ENCODE results near the gene ZNF618. TPM values are rescaled to one million over a fixed set of nuclear protein-coding genes. Genes with fewer than 3 reads are reported as not detected.

Gene ZNF618
- polyA plus RNA-seq, 1 of the 3 experiments (the other 2 are of a cell fraction) = 6.2 TPM

- H4K20me1 ChIP-seq (ENCODE audit: insufficient read depth) = no peaks in the 10 kb centered on the region
- CTCF ChIA-PET = interaction anchor here (0.7 to 4.2 kb wide), 6 partner anchors 32 to 215 kb away, joined by 3 to 34 read pairs (median 3); no protein-coding TSS in a partner anchor
- no peak overlapping the region for H3K9ac ChIP-seq
- TF ChIP-seq FOXJ3 (CRISPR knock-in tag; IDR thresholded peaks at IDR 0.05) = no peak
- no peak for TF ChIP-seq MXI1 (IDR thresholded peaks at IDR 0.05; ENCODE audit: low read depth, low read length)
- no peak for TF ChIP-seq GABPA (IDR thresholded peaks at IDR 0.05; ENCODE audit: low read depth)
- no peak for TF ChIP-seq MAX (IDR thresholded peaks at IDR 0.05; ENCODE audit: low read depth)
- peaks cover 7% of the 10 kb centered on the region; the same call in 1 of the 2 replicates for H3K27me3 ChIP-seq (ENCODE audit: insufficient read depth)
- H3K4me1 ChIP-seq (ENCODE audit: control insufficient read depth in 1 of 2, insufficient read depth in 2 of 2, low read depth in 1 of 2, low read length in 1 of 2) = no peaks in the 10 kb centered on the region; a peak in 1 of 4 replicates
- 69% methylated on average over 8 of the region's 14 CpGs for WGBS (ENCODE audit: low lambda C conversion rate)
- no peak overlapping the region for H2AFZ ChIP-seq (ENCODE audit: low read depth)
- DNase-seq = no peak
- no peaks in the 10 kb centered on the region for H3F3A ChIP-seq (replicated peaks; ENCODE audit: insufficient read depth)
- H3K4me3 ChIP-seq (ENCODE audit: low read depth in 2 of 2, low read length in 1 of 2) = no peak overlapping the region
- POLR2A ChIA-PET = no interaction called here
- H3K79me2 ChIP-seq (ENCODE audit: insufficient read depth) = no peaks in the 10 kb centered on the region
- no peaks in the 10 kb centered on the region for H3K36me3 ChIP-seq (replicated peaks in 1 of 2; ENCODE audit: control insufficient read depth in 1 of 2, insufficient read depth in 2 of 2, low read length in 1 of 2)
- no peak overlapping the region for H3K4me2 ChIP-seq
- H3K9me2 ChIP-seq = no peaks in the 10 kb centered on the region
- no peaks in the 10 kb centered on the region for H3K9me3 ChIP-seq
- H3K27ac ChIP-seq (ENCODE audit: low read depth in 2 of 2, low read length in 1 of 2) = no peak overlapping the region
Measured at GRCh38 chr9:114076237-114077161, 200.4 kb downstream of the ZNF618 start.

- no peaks in the 10 kb centered on the region for H3K9me3 ChIP-seq
- ChIA-PET CTCF (interaction anchor here (0.7 to 4.2 kb wide), 8 partner anchors 31 to 269 kb away, joined by 3 to 34 read pairs (median 4); partner anchors contain the start of gene COL27A1), POLR2A (no interaction called here)
- no peak overlapping the region for H3K4me2 ChIP-seq
- no peak overlapping the region for H3K9ac ChIP-seq
- no peaks in the 10 kb centered on the region for H4K20me1 ChIP-seq (ENCODE audit: insufficient read depth)
- H3K4me3 ChIP-seq (ENCODE audit: low read depth in 2 of 2, low read length in 1 of 2) = no peak overlapping the region
- DNase-seq = no peak
- H3K4me1 ChIP-seq (ENCODE audit: control insufficient read depth in 1 of 2, insufficient read depth in 2 of 2, low read depth in 1 of 2, low read length in 1 of 2) = no peaks in the 10 kb centered on the region; a peak in 1 of 4 replicates
- no peak overlapping the region for H3K27ac ChIP-seq (ENCODE audit: low read depth in 2 of 2, low read length in 1 of 2)
- no peaks in the 10 kb centered on the region for H3K79me2 ChIP-seq (ENCODE audit: insufficient read depth)
- H3K27me3 ChIP-seq (ENCODE audit: insufficient read depth) = peaks cover 7% of the 10 kb centered on the region; the same call in 1 of the 2 replicates
- 61% methylated on average over 7 of the region's 7 CpGs for WGBS (ENCODE audit: low lambda C conversion rate)
- H2AFZ ChIP-seq (ENCODE audit: low read depth) = no peak overlapping the region
- H3K36me3 ChIP-seq (replicated peaks in 1 of 2; ENCODE audit: control insufficient read depth in 1 of 2, insufficient read depth in 2 of 2, low read length in 1 of 2) = no peaks in the 10 kb centered on the region
- H3F3A ChIP-seq (replicated peaks; ENCODE audit: insufficient read depth) = no peaks in the 10 kb centered on the region
- TF ChIP-seq RAD21 (IDR thresholded peaks at IDR 0.05; ENCODE audit: low read length) (no peak), PBX3 (IDR thresholded peaks at IDR 0.05) (no peak), USF1 (IDR thresholded peaks at IDR 0.05; ENCODE audit: borderline replicate concordance, low read depth) (no peak), TAF1 (IDR thresholded peaks at IDR 0.05; ENCODE audit: borderline replicate concordance, low read depth, low read length) (no peak), NFIC (IDR thresholded peaks at IDR 0.05; ENCODE audit: borderline replicate concordance) (no peak), MEF2A (IDR thresholded peaks at IDR 0.05; ENCODE audit: borderline replicate concordance, low read depth) (no peak), SMC3 (IDR thresholded peaks at IDR 0.05; ENCODE audit: low read depth, low read length) (no peak), IRF3 (IDR thresholded peaks at IDR 0.05; ENCODE audit: low read depth, low read length) (no peak), SIN3A (IDR thresholded peaks at IDR 0.05; ENCODE audit: borderline replicate concordance, low read depth, low read length) (no peak), FOXJ3 (CRISPR knock-in tag; IDR thresholded peaks at IDR 0.05) (no peak), ELF1 (IDR thresholded peaks at IDR 0.05) (no peak), FOXM1 (IDR thresholded peaks at IDR 0.05; ENCODE audit: low read depth) (no peak), ZBTB33 (IDR thresholded peaks at IDR 0.05; ENCODE audit: borderline replicate concordance, low read depth) (no peak), EP300 (IDR thresholded peaks at IDR 0.05; ENCODE audit: borderline replicate concordance in 1 of 2, low read depth in 1 of 2, low read length in 1 of 2) (no peak)
- H3K9me2 ChIP-seq = no peaks in the 10 kb centered on the region
Measured at GRCh38 chr9:114077162-114077837, 201.2 kb downstream of the ZNF618 start.
